GM21528 (cell line): ENCODE data around the gene TMC6.

Experiments
- ATAC-seq: cut with Tn5 transposase; IDR thresholded peaks from one replicate; pipeline ENCODE4 v1.9.1; 2021; ENCODE audit warnings: mild to moderate bottlenecking, moderate library complexity; ENCODE audit not compliant: unreplicated experiment, low FRiP score

TMC6 gene

DNA sequence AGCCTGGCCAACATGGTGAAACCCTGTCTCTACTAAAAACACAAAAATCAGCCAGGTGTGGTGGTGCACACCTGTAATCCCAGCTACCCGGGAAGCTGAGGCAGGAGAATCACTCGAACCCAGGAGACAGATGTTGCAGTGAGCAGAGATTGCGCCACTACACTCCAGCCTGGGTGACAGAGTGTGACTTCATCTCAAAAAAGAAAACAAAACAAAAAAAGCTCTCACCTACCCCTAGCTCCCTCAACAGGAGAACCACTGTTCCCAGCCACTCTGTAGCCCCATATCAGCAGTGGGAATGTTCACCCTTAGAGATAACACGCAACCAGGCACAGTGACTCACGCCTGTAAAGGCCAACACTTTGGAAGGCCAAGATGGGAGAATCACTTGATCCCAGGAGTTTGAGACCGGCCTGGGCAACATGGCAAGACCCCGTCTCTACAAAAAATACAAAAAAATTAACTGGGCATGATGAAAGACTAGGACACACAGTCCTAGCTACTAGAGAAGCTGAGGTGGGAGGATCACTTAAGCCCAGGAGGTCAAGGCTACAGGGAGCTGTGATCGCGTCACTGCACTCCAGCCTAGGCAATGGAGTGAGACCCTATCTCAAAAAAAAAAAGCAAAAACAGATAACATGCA, 7.4 kb upstream of the TMC6 start:
- no peak for ATAC-seq

DNA sequence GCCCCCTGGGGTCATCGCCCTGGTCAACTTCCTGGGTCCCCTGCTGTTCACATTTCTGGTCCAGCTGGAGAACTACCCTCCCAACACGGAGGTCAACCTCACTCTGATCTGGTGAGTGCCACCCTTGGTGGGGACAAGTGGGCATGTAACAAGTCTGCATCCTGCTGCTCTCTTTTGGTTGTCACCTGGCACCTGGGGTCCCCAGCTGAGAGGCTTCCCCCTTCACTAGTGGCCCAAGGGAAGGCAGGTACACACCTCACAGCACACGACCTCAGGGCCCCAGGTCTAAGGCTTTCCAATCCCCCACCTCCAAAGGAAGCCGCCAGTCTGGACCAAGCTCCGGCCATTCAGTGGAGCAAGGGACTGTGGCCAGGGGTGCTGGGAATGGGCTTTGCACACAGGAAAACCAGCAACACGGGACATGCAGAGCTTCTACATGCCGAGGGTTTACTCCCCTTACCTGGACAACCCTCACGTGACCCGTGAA, 6.4 kb upstream of the TMC6 start:
- ATAC-seq, result no peak

DNA sequence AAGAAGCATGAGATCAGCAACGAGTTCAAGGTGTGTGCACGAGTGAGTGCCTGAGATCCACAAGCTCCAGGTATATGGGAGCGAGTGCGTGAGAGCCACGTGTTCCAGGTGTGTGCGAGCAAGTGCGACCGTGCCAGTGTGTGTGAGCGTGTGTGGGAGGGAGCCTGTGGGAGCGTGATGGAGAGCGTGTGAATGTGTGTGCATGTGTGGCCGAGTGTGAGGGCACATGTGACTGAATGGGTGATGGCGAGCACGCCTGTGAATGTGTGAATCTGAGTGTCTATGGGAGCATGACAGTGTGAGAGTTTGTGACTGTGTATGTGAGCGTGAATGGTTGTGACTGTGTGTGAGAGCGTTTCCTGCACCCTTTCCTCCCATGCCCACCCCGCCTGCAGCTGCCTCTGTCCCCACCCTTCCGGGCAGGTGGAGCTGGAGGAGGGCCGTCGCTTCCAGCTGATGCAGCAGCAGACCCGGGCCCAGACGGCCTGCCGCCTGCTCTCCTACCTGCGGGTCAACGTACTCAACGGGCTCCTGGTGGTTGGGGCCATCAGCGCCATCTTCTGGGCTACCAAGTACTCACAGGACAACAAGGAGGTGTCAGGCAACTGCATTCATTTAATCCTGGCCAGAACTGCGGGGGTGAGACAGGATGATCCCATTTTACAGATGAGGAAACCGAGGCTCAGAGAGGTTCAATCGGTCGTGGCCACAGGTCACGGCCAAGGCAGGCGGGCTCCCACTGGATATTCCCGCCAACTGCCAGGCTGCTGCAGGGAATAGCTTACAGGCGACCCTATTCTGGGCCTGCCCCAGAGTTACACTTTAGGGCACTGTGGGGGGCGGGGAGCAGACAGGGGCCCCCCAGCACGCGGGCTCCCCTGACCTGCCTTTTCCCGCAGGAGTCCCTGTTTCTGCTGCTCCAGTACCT, 5.7 kb upstream of the TMC6 start:
- no peak for ATAC-seq

DNA sequence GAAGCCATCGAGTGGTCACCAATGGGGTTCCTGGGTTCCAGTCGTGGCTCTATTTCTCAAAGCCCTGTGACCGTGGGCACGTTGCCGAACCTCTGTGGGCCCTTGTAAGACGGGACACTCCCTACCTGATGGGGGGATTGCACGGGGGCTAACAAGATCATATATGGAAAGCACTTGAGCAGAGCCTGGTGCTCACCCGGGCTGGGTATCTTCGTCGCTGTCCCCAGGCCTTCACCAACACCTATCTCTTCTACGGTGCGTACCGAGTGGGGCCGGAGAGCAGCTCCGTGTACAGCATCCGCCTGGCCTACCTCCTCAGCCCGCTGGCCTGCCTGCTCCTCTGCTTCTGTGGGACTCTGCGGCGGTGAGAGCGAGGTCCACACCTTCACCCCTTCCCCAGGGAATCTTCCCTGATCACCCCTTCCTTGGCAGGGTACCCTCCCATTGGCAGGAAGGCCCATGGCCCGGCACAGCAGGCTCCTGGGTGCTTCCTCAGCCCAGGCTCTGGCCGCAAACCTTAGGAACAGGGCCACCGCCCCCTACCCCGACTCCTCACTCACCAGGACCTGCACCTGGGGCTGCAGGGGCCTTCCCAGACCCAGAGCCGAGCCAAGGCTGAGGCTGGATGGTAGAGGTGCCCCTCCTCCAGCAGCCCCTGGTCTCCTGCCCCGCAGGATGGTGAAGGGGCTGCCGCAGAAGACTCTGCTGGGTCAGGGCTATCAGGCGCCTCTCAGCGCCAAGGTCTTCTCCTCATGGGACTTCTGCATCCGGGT, 4.8 kb upstream of the TMC6 start:
- ATAC-seq, result no peak

DNA sequence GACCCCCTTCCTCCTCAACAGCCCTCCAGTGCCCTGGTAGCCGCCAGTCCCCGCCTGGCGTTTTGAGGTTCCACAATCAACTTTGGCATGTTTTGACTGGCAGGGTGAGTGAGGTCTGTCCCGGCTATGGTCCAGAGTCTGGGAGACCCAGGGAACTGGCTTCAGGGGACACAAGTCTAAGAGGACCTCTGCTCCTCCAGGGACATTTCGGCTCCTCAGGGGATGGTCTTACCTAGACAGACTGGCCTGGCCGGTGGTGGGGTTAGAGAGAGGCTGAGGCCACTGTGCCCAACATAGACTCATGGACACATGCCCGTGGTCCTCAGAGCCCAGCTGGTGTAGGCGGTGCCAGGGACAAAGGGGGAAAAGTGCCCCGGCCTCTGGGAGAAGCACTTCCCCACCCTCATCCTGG, 4.2 kb upstream of the TMC6 start:
- ATAC-seq, result no peak

DNA sequence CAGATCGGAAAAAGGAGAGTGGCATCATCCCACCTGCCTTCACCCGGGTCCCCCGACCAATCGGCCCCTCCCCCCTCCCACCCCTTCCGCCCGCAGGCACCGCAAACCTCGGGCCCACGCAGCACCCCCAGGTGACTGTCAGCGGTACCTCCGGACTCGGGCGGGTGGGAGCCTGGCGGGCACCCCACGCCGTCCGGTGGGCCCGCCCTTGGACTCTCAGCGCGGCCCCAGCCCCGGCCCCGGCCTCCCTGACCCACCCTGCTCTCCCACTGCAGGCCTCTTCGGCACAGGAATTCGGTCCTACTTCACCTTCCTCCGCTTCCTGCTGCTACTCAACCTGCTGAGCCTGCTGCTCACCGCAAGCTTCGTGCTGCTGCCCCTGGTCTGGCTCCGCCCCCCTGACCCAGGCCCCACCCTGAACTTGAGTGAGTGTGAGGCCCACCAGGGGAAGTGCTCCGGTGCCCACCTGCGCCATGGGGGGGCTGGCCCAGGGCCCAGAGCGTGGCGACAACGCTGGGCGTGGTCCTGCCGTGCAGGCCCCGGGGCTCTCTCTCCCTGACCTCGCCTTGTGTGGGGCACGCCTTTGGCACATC, 3.6 kb upstream of the TMC6 start:
- ATAC-seq, result no peak

DNA sequence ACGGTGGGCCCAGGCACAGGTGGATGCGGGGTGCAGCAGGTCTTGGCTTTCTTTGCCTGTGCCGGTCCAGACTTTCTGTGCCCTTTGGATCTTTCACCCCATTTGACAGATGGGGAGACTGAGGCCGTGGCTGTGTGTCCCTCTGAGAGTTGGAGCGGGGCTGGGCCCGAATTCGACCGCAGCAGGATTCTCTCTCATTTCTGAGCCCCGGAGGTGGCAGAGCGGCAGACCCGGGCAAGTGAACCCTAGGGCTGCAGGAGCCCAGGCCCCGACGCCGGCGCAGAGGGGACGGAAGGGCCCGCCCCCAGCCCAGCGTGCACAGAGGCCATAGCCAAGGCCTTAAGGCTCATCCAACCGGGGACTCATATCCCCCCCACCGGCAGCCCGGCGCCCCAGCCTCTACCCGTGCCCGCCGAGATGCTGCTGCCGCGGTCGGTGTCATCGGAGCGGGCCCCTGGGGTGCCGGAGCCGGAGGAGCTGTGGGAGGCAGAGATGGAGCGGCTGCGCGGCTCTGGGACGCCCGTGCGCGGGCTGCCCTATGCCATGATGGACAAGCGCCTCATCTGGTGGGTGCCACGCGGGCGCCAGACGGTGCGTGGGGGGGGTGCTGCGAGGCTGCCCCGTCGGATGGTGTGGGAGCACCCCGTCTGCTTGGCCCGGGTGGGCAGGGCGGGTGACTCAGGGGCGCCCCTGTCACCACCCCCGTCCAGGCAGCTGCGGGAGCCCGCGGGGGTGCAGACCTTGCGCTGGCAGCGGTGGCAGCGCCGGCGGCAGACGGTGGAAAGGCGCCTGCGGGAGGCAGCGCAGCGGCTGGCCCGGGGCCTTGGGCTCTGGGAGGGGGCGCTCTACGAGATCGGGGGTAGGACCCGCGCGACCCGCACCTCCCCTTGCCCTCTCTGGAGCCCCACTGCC, 2.9 kb upstream of the TMC6 start:
- no peak for ATAC-seq

DNA sequence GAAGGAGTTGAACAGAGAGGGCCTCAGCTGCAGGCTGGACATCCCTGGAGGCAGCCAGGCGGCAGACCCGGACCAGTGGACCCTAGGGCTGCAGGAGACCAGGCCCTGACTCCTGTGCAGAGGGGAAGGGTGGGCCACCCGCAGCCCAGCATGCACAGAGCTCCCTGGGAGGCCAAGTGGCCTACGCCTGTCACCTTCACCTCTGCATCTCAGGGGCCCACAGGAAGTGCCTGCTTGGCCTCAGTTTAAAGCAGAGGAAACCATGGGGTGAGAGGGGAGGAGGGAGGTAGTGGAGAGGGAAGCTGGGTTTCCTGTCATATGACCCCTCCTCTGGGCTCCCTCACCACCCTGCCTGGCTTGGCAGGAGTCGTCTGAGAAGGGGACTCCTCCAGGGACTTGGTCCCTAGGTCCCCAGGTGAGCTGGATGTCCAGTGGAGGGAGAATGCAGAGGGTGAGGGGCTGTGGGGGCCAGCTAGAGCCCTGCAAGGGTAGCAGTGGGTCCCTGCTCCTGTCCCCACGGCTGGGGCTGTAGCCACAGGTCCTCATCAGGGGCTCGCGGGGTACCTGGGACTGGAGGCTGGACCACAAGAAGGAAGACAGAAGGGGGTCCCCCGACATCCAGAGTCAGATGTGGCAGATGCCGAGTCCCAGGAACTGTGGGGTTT, 2.0 kb upstream of the TMC6 start, which contains the start of gene TMC8:
TMC8 (plus strand) TSS at position 335 of the 665 bp plus-strand sequence. CDS start 818 bp downstream, outside the sequence.
- no peak for ATAC-seq

DNA sequence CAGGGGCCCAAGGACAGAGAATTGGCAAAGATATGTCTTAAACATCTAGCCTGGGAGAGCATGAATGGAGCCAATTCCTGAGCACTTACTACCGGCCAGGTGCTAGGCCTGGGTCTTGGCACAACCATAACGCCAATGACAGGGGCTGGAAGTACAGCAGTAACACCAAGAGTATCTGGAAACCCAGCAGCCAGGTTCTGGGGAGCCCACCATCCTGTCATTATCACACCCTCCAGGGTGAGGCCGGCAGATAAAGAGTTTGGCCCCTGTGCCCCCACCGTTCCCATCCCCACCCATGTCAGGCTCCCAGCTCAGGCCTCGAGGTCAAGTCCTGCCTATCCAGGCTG, 1.5 kb upstream of the TMC6 start:
- ATAC-seq, result no peak

DNA sequence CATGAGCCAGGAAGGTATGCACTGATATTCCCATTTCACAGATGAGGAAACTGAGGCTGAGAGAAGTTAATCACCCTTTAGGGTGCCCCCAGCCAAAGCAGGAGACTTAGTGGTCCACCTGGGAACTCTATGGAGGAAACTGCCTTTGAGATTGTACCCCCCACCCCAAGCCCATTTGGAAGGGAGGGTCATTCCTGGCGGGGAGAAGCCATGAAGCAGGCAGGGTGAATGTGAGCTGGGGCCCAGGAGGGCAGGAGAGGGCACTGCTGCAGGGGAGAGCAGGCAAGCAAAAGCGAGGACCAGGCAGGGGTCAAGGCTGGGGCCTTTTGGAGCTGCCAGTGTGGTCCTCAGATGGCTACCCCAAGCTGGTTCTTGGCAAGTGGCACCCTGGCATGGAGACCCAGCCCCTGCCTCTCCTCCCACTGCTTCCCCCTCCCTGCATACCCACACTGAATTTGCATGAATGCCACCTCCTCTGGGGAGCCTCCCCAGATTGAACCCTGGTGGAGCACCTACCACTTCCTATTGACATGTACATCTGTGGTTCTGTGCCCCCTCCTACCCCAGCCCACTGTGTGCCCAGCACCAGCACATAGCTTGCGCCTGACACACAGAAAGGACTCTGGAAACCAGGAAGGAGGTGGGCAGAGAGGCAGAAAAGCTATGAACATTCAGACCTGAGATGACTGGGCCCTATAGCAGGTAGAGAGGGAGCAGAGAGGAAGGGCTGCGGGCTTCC, 965 bp upstream of the TMC6 start:
- ATAC-seq, result no peak

DNA sequence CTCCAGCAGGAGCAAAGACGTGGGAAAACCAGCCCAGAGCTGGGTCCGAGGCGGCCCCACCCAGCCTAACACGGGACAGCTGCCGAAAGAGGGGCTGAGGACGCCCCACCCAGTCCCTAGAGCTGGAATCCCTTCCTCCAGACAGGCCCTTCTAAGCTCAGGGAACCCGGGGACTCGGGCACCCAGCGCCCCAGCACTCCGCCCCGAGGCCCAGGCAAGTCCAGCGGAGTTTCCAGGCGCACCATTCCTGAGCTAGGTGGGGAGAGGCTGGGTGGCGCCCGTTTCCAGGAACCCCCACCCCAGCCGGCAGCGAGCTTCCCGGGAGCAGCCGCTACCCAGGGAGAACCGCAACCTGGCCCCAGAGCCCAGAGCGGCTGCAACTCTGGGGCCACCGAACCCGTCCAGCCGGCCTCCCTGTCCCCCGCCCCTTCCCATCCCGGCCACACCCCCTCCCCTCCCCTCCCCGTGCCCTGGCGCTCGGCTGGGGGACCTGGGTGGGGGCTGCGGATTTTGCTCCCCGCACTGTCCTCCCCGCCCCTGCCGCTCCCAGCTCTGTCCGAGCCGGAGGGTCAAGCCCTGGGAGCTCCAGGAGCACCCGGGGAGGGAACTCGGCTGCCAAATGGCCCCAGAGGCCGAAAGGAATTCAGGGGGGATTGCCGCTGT, 536 bp downstream of the TMC6 start:
- ATAC-seq, result no peak

DNA sequence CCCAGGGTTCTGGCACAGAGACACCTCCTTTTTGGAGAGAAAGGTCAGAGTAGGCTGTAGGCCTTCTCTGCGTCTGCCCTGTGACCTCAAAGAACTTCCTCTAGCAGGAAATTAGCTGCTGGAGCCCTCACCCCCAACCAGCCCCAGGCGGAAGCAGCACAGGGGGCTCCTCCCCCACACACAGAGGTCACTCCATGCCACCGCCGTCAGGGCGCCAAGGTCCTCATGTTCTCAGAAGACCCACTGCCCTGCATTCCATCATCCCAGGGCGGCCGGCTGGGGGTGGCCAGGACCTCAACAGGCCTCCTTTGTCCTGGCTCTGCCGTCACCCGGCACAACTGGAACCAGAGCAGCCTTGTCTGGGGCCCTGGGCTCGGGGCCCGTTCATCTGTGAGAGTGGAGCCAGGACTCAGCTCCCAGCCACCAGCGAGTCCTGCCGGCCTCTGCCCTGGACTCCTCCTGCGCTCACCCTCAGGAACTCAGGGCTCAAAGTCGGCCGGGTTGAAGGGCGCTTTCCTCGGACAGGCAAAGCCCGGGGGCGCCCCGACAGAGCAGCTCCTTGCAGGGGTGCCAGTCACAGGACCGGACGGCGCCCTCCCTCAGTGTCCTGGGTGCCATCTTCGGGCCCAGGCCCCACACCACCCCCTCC, 1.2 kb downstream of the TMC6 start:
- no peak for ATAC-seq

DNA sequence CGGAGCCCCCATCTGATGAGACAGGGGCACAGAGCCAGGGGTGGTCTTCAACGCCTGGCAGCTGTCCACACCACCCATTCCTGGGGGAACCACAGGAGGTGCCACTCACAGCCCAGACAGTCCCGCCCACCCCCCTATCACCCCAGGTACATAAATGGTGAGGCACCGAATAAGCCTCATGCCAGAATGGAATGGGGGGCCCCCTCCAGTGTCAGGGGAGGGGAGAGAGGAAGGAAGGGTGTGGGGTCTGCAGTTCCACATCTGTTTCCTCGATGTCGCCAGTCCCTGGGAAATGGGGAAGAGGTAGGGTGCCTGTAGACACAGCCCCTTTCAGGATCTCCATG, 1.7 kb downstream of the TMC6 start:
- no peak for ATAC-seq

DNA sequence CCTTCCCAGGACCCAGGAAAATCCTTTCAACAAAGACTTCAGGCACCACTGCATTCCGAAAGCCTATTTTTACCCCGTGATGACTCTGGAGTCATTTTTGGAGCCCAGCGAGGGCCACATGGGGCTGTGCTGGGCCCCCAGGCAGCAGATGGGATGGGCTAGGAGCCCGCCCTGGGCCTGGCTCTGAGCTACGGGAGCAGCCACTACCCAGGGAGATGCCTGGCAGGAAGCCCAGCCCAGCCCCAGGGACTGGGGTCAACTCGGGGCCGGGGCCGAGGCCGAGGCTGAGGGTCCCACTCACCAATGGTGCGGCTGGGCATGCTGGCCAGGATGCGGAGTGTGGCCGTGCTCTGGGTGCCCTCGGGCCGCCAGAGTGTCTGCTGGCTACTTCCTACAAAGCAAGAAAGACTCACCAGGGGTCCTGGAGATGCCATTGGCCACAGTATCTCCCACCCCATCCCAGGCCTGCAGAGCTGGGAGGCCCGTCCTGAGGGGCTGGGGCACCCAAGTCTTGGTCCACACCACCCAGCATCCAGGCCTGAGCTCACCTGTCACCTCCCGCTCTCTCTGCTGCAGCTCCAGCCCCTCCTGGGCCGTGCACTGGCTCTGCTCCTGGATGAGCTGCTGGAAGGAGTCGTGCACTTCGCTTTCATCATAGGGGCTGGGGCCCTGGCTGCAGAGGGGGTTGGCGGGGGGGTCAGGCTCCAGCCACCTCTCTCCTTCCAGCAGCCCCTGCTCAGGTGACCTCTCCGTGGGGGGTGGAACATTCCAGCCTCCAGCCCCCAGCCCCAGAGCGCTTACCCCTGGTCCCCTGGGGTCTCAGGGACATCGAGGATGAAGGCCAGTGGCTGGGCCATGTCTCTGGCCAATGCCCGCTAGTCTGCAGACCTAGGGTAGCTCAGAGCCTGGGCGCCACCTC, 2.3 kb downstream of the TMC6 start:
- ATAC-seq, result no peak

DNA sequence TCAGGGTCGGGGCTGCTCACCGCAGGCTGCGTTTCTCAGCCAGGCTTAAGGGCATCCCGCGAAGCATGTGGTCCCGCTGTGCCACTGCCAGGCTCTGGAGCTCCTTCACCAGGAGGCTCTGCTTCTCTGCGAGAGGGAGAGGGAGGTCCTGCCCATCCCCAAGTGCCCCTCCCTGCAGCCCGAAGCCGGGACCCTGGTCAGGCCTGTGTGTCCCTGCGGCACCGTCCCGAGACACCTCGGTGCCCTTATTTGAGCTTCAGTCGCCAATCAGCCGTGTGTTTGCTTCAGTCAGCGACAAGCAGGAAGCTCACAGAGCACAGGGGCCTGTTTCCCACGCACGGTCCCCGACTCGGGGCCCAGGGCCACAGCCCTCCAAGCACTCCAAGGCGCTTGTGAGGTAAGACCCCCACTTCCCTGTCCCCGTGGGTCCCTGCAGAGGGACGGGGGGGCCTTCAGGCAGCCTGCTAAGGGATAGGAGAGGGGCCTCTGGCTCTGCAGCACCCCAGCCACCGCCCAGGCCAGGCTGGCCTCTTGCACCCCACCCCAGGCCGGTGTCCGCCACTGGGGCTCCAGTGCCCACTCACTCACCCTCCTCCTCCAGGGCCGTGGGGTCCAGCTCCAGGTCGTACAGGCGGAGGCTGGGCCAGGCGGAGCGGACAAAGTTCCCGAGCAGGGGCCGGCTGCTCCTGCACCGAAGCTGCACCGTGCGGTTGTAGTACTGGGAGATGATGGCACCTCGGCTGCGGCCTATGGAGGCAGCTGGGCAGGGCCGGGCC, 3.2 kb downstream of the TMC6 start:
- no peak for ATAC-seq

DNA sequence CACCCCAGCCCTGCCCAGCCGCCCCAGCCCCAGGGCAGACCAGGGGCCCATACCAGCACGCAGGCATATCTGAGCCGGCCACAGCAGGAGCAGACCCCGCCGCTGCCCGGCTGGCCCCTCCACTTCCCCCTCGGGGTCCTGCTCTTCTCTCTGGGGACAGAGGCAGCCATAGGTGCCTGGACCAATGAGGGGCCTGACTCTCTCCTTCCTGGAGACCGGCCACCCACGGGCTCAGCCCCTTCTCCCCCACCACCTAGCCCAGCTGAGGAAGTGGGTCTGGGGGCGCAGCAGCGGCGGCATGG, 3.8 kb downstream of the TMC6 start:
- no peak for ATAC-seq
